Liver (tissue), 9 donors: Measurements from ENCODE around the gene MDGA2. TPM values are rescaled to one million over a fixed set of nuclear protein-coding genes. Genes with fewer than 3 reads are reported as not detected.

ENCODE experiments used
- DNase-seq: peaks from one replicate; pipeline ENCODE4 v3.0.0-alpha.2; 2017; ENCODE audit warnings: low spot score
- H3K27ac ChIP-seq, 2 donors: one replicate each; pipeline ENCODE4 v1.7.0; 2013; ENCODE audit warnings: inconsistent platforms in 2 of 2, low read length in 2 of 2, control low read depth in 1 of 2, low read depth in 1 of 2, mild to moderate bottlenecking in 1 of 2
- H3K27me3 ChIP-seq, 4 donors: one replicate each; pipeline versions ENCODE4 v1.6.1 to v1.7.0; 2013; ENCODE audit warnings: low read length in 3 of 4, inconsistent platforms in 1 of 4, mild to moderate bottlenecking in 1 of 4, moderate library complexity in 1 of 4; ENCODE audit not compliant: control insufficient read depth in 4 of 4, insufficient read depth in 4 of 4
- H3K36me3 ChIP-seq, 4 donors: one replicate each; pipeline versions ENCODE4 v1.6.1 to v1.7.0; 2013; ENCODE audit warnings: low read length in 3 of 4, mild to moderate bottlenecking in 3 of 4, low read depth in 1 of 4, moderate library complexity in 1 of 4; ENCODE audit not compliant: control insufficient read depth in 4 of 4, insufficient read depth in 3 of 4
- H3K4me1 ChIP-seq, 4 donors: one replicate each; pipeline versions ENCODE4 v1.6.1 to v1.7.0; 2013; ENCODE audit warnings: low read length in 3 of 4, mild to moderate bottlenecking in 3 of 4, moderate library complexity in 1 of 4; ENCODE audit not compliant: control insufficient read depth in 4 of 4, insufficient read depth in 4 of 4
- H3K4me3 ChIP-seq, 3 donors: one replicate each; pipeline versions ENCODE4 v1.6.1 to v1.7.0; 2013; ENCODE audit warnings: low read length in 3 of 3, control low read depth in 1 of 3, low read depth in 1 of 3, mild to moderate bottlenecking in 1 of 3
- H3K9ac ChIP-seq, 2 donors: one replicate each; pipeline ENCODE4 v1.7.0; 2013; ENCODE audit warnings: low read length in 2 of 2, mild to moderate bottlenecking in 2 of 2, moderate library complexity in 2 of 2, control low read depth in 1 of 2, low read depth in 1 of 2
- H3K9me3 ChIP-seq, 4 donors: one replicate each; pipeline versions ENCODE4 v1.6.1 to v1.7.0; 2013; ENCODE audit warnings: low read length in 3 of 4; ENCODE audit not compliant: control insufficient read depth in 4 of 4
- EGR1 ChIP-seq, 2 donors: IDR thresholded peaks; 2 replicates each; pipeline ENCODE4 v1.6.1; 2016 to 2018; ENCODE audit warnings: antibody characterized with exemption in 2 of 2, low read depth in 2 of 2
- FOXA1 ChIP-seq: IDR thresholded peaks from 2 replicates; pipeline ENCODE4 v1.6.1; 2016; ENCODE audit warnings: antibody characterized with exemption
- GABPA ChIP-seq, 2 donors: IDR thresholded peaks in 1 of 2; conservative IDR thresholded peaks in 1 of 2; 2 replicates each; pipeline ENCODE4 v1.6.1; 2016; ENCODE audit warnings: antibody characterized with exemption in 2 of 2, mild to moderate bottlenecking in 1 of 2, moderate library complexity in 1 of 2
- HNF4A ChIP-seq, 2 donors: conservative IDR thresholded peaks; 2 replicates each; pipeline ENCODE4 v1.6.1; 2016; ENCODE audit warnings: antibody characterized with exemption in 2 of 2, mild to moderate bottlenecking in 2 of 2
- HNF4G ChIP-seq: IDR thresholded peaks from 2 replicates; pipeline ENCODE4 v1.6.1; 2016; ENCODE audit warnings: antibody characterized with exemption
- JUND ChIP-seq, 2 donors: IDR thresholded peaks; 2 replicates each; pipeline ENCODE4 v1.6.1; 2016; ENCODE audit warnings: antibody characterized with exemption in 2 of 2
- RAD21 ChIP-seq, 2 donors: IDR thresholded peaks; 2 replicates each; pipeline ENCODE4 v1.6.1; 2016; ENCODE audit warnings: antibody characterized with exemption in 2 of 2, mild to moderate bottlenecking in 2 of 2
- RXRA ChIP-seq, 2 donors: IDR thresholded peaks; 2 replicates each; pipeline ENCODE4 v1.6.1; 2017 to 2018; ENCODE audit warnings: antibody characterized with exemption in 2 of 2, mild to moderate bottlenecking in 1 of 2
- SP1 ChIP-seq: IDR thresholded peaks from 2 replicates; pipeline ENCODE4 v1.6.1; 2018; ENCODE audit warnings: antibody characterized with exemption, mild to moderate bottlenecking
- TAF1 ChIP-seq: conservative IDR thresholded peaks from 2 replicates; pipeline ENCODE4 v1.6.1; 2016; ENCODE audit warnings: antibody characterized with exemption, mild to moderate bottlenecking
- YY1 ChIP-seq: IDR thresholded peaks from 2 replicates; pipeline ENCODE4 v1.6.1; 2016; ENCODE audit warnings: antibody characterized with exemption, mild to moderate bottlenecking
- WGBS: extraction: QIAGEN DNeasy Blood & Tissue Kit; methylation state at CpG from one replicate; pipeline ENCODE4 v1.1.7; 2013; 5-methylcytosine and 5-hydroxymethylcytosine counted together
- polyA plus RNA-seq, 2 donors: library from polyadenylated mRNA; stranded (reverse) in 1 of 2; unstranded in 1 of 2; fragments of 200-250 nt in 1 of 2; fragments of >200 nt in 1 of 2; fragmentation: Nextera tagmentation in 1 of 2; extraction: Ambion mirVana in 1 of 2; gene quantifications; one replicate each; pipeline versions ENCODE4 v1.2.1 to v1.2.3, GENCODE V29; 2013 to 2015
- total RNA-seq, 2 donors: library from RNA; depleted of rRNA; stranded (reverse); fragments of >200 nt; gene quantifications; one replicate each; pipeline ENCODE4 v1.2.3, GENCODE V29; 2014
- TF ChIP-seq, protein P1 (sequence below): fragments of 150-350 bp; IDR thresholded peaks from 2 replicates; pipeline ENCODE4 v1.5.1; 2017; ENCODE audit warnings: improper control_type of control experiment, low read depth, low read length; ENCODE audit not compliant: missing input control
- TF ChIP-seq, protein P2 (sequence below): IDR thresholded peaks from 2 replicates; pipeline ENCODE4 v1.6.1; 2016; ENCODE audit warnings: antibody characterized with exemption, mild to moderate bottlenecking
- TF ChIP-seq, protein P3 (sequence below): IDR thresholded peaks from 2 replicates; pipeline ENCODE4 v1.6.1; 2016; ENCODE audit warnings: antibody characterized with exemption
- TF ChIP-seq, protein P4 (sequence below): IDR thresholded peaks from 2 replicates; pipeline ENCODE4 v1.6.1; 2016; ENCODE audit warnings: antibody characterized with exemption
- donor health status: healthy.
- donor health status: healthy.
- donor health status: healthy.
- donor health status: healthy.
- donor health status: healthy.

The MDGA2 gene
- total and polyA plus RNA-seq, 4 donors: 0.05 to 0.33 (median 0.19) TPM

DNA sequence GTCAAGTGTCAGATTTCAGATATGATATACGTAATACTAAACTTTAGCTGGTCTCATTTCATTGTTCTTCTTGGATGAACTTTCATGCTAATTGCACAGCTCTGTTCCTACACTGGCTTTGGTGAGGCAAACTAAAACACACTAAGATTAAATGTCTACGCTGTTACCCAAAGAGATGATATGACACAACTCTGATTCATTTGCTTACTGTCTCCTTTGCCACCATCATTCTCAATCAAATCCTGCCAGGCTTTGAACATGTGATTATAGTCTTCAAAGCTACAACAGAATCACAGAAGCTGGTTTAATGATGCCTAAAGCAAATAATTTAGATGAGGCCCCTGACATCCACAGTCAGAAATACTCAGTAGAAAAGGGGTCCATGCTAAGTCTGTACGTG, 37.7 kb downstream of the MDGA2 start:
- no peaks in the 10 kb centered on the region for H3K9me3 ChIP-seq
- no peaks in the 10 kb centered on the region for H3K36me3 ChIP-seq
- peaks cover 0 to 3% (median 0%) of the 10 kb centered on the region in 4 donors for H3K27me3 ChIP-seq
- H3K4me3 ChIP-seq: no peak overlapping the region
- 84% methylated on average over 3 of the region's 3 CpGs for WGBS
- no peak for DNase-seq
- TF ChIP-seq FOXA1: no peak
- TF ChIP-seq TAF1: no peak
- no peak for TF ChIP-seq HNF4G
- TF ChIP-seq YY1: no peak
- no peak for TF ChIP-seq EGR1 (IDR thresholded peaks at IDR 0.05; ENCODE audit: low read depth in 2 of 2)
- TF ChIP-seq, protein P1, sequence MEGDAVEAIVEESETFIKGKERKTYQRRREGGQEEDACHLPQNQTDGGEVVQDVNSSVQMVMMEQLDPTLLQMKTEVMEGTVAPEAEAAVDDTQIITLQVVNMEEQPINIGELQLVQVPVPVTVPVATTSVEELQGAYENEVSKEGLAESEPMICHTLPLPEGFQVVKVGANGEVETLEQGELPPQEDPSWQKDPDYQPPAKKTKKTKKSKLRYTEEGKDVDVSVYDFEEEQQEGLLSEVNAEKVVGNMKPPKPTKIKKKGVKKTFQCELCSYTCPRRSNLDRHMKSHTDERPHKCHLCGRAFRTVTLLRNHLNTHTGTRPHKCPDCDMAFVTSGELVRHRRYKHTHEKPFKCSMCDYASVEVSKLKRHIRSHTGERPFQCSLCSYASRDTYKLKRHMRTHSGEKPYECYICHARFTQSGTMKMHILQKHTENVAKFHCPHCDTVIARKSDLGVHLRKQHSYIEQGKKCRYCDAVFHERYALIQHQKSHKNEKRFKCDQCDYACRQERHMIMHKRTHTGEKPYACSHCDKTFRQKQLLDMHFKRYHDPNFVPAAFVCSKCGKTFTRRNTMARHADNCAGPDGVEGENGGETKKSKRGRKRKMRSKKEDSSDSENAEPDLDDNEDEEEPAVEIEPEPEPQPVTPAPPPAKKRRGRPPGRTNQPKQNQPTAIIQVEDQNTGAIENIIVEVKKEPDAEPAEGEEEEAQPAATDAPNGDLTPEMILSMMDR: no peak
- TF ChIP-seq JUND (IDR thresholded peaks at IDR 0.05): no peak
- no peak for TF ChIP-seq GABPA (IDR thresholded peaks at IDR 0.05 in 1 of 2, conservative IDR thresholded peaks at IDR 0.05 in 1 of 2)
- TF ChIP-seq, protein P2, sequence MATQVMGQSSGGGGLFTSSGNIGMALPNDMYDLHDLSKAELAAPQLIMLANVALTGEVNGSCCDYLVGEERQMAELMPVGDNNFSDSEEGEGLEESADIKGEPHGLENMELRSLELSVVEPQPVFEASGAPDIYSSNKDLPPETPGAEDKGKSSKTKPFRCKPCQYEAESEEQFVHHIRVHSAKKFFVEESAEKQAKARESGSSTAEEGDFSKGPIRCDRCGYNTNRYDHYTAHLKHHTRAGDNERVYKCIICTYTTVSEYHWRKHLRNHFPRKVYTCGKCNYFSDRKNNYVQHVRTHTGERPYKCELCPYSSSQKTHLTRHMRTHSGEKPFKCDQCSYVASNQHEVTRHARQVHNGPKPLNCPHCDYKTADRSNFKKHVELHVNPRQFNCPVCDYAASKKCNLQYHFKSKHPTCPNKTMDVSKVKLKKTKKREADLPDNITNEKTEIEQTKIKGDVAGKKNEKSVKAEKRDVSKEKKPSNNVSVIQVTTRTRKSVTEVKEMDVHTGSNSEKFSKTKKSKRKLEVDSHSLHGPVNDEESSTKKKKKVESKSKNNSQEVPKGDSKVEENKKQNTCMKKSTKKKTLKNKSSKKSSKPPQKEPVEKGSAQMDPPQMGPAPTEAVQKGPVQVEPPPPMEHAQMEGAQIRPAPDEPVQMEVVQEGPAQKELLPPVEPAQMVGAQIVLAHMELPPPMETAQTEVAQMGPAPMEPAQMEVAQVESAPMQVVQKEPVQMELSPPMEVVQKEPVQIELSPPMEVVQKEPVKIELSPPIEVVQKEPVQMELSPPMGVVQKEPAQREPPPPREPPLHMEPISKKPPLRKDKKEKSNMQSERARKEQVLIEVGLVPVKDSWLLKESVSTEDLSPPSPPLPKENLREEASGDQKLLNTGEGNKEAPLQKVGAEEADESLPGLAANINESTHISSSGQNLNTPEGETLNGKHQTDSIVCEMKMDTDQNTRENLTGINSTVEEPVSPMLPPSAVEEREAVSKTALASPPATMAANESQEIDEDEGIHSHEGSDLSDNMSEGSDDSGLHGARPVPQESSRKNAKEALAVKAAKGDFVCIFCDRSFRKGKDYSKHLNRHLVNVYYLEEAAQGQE: no peak
- no peak for TF ChIP-seq HNF4A (conservative IDR thresholded peaks at IDR 0.05)
- TF ChIP-seq, protein P3, sequence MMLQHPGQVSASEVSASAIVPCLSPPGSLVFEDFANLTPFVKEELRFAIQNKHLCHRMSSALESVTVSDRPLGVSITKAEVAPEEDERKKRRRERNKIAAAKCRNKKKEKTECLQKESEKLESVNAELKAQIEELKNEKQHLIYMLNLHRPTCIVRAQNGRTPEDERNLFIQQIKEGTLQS: no peak
- TF ChIP-seq RAD21 (IDR thresholded peaks at IDR 0.05): no peak
- no peak for TF ChIP-seq SP1
- TF ChIP-seq, protein P4, sequence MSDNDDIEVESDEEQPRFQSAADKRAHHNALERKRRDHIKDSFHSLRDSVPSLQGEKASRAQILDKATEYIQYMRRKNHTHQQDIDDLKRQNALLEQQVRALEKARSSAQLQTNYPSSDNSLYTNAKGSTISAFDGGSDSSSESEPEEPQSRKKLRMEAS: no peak
- TF ChIP-seq RXRA (IDR thresholded peaks at IDR 0.05): no peak
- no peak overlapping the region for H3K9ac ChIP-seq
- H3K27ac ChIP-seq: no peak overlapping the region
- no peaks in the 10 kb centered on the region for H3K4me1 ChIP-seq

DNA sequence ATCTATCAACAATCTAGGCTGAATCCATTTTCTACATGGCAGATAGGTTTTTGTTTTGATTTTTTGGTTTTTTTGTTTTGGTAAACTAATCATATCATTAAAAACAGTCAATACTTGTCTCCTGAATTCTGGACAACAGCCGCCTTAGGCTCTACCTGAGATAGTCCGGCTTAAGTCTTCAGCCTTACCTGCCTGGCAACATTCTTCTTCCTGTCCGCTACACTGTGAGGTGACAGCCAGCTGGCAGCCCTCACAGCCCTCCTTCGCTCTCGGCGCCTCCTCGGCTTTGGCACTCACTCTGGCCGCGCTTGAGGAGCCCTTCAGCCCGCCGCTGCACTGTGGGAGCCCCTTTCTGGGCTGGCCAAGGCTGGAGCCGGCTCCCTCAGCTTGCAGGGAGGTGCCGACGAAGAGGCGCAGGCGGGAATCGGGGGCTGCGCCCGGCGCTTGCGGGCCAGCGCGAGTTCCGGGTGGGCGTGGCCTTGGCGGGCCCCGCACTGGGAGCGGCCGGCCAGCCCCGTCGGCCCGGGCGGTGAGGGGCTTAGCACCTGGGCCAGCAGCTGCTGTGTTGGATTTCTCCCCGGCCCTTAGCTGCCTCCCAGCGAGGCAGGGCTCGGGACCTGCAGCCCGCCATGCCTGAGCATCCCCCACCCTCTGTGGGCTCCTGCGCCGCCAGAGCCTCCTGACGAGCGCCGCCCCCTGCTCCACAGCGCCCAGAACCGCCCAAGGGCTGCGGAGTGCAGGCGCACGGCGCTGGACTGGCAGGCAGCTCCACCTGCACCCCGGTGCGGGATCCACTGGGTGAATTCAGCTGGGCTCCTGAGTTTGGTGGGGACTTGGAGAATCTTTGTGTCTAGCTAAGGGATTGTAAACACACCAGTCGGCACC, 49.0 kb downstream of the MDGA2 start:
- H3K4me3 ChIP-seq: no peak overlapping the region
- no peak overlapping the region for H3K27ac ChIP-seq
- H3K36me3 ChIP-seq: no peaks in the 10 kb centered on the region
- TF ChIP-seq RAD21 (IDR thresholded peaks at IDR 0.05) (no peak), EGR1 (IDR thresholded peaks at IDR 0.05; ENCODE audit: low read depth in 2 of 2) (no peak), HNF4A (conservative IDR thresholded peaks at IDR 0.05) (no peak), HNF4G (no peak), SP1 (no peak), GABPA (IDR thresholded peaks at IDR 0.05 in 1 of 2, conservative IDR thresholded peaks at IDR 0.05 in 1 of 2) (no peak), JUND (IDR thresholded peaks at IDR 0.05) (no peak), TAF1 (no peak)
- TF ChIP-seq, protein P1: no peak
- TF ChIP-seq, protein P2: no peak
- TF ChIP-seq, protein P3: no peak
- peaks cover 0 to 4% (median 0%) of the 10 kb centered on the region in 4 donors for H3K27me3 ChIP-seq
- H3K9me3 ChIP-seq: peaks cover 0 to 3% (median 0%) of the 10 kb centered on the region in 4 donors
- no peak for DNase-seq
- H3K4me1 ChIP-seq: no peaks in the 10 kb centered on the region
- 91% methylated on average over 51 of the region's 51 CpGs for WGBS
- no peak overlapping the region for H3K9ac ChIP-seq
